Measurements from ENCODE around the gene LTB4R. TPM values are rescaled to one million over a fixed set of nuclear protein-coding genes. Genes with fewer than 3 reads are reported as not detected.

LTB4R gene
- total RNA-seq, 1 experiment from 2014 or later, result 9.4 TPM

DNA sequence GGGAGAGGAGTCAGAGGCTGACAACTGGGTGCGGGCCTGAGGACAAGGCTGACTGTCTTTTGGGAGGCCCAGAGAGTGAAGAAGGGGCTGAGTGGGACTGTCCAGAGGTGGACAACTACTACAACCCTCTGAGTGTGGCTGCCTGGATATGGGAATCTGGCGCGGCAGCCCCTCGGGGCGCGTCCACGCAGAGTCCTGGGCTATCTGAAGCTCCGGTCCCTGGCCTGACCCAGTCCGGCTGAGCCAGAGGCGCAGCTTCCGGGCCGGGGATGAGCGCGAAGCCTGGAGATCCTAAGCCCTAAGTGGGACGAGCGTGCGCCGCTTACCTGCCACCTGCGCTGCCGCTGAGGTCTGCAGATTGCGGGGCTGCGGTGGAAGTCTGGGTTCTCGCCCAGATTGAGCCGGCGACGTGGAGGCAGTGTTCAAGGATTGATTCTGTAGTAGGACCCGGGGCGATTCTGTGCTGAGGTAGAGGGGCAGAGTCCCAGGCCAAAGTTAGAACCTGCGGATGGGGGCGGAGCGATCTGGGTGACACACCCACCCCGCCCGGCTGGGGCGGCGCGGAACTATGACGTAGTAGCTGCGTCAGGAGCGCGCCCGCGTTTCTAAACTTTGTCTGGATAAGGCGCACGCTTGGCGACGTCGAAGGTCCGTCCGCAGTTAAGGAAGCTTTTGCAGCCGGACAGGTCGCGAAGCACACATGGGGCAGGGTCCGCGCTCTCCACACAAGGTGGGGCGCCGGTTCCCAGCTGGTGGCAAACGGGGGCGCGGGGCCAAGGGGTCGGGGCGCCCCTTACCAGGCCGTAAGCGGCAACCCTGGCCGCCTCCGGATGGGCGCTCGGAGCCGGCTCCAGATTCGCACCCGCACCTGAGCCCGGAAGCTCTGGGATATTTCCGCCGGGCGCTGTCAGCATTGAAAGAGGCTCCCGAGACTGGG is 11.8 kb upstream of the LTB4R start, which contains the start of the genes DHRS1 and NOP9:
Gene DHRS1 (minus strand): TSS at position 526 of the 937 bp plus-strand sequence. CDS start 674 bp downstream, outside the sequence.
Gene NOP9 (plus strand): TSS at position 596 of the 937 bp plus-strand sequence. CDS start 105 bp downstream, at position 701.
- peaks cover 19% of the 10 kb centered on the region for H3K4me1 Mint-ChIP-seq
- CTCF ChIA-PET, result interaction anchor here (0.6 to 8.2 kb wide), 21 partner anchors 8 to 241 kb away, joined by 3 to 165 read pairs (median 8); partner anchors contain the start of genes CHMP4A, CIDEB, IRF9 and KHNYN
- ATAC-seq (peak; percentile 83), DNase-seq (ENCODE audit: low spot score) (peak; percentile 94)
- H3K9me3 Mint-ChIP-seq, result no peaks in the 10 kb centered on the region
- H3K4me3 Mint-ChIP-seq, result peak within 1 kb of the TSS; percentile 91
- H3K36me3 Mint-ChIP-seq, result peaks cover 29% of the 10 kb centered on the region
- H3K27ac Mint-ChIP-seq, result peak within 1 kb of the TSS; percentile 89
- H3K27me3 Mint-ChIP-seq (ENCODE audit: low read depth), result 0 out of 2 replicates have a peak, but pooled peaks cover 3% of the 10 kb centered on the region
- POLR2A ChIA-PET, result interaction anchor here (0.5 to 3.6 kb wide), 9 partner anchors 9 to 761 kb away, joined by 3 to 20 read pairs (median 4); partner anchors contain the start of genes CIDEB, LTB4R2, RABGGTA and TINF2
- no peak for TF ChIP-seq ZNF396 (CRISPR knock-in tag; IDR thresholded peaks at IDR 0.05; ENCODE audit: borderline replicate concordance)
- peak; percentile 71 for TF ChIP-seq MAX (CRISPR knock-in tag; IDR thresholded peaks at IDR 0.05)
- no peak for TF ChIP-seq EMX1 (CRISPR knock-in tag; IDR thresholded peaks at IDR 0.05)
- peak; percentile 44; the same call in 1 of the 2 replicates for TF ChIP-seq TEAD1 (CRISPR knock-in tag; IDR thresholded peaks at IDR 0.05)
- TF ChIP-seq PRDM15 (CRISPR knock-in tag; IDR thresholded peaks at IDR 0.05), result peak; percentile 41; the same call in 1 of the 2 replicates
- TF ChIP-seq ZNF232 (CRISPR knock-in tag; IDR thresholded peaks at IDR 0.05), result 0 out of 2 replicates have a peak, but pooled peaks have one; percentile 44
- TF ChIP-seq ATF6 (CRISPR knock-in tag; IDR thresholded peaks at IDR 0.05), result no peak
- TF ChIP-seq, protein P1, sequence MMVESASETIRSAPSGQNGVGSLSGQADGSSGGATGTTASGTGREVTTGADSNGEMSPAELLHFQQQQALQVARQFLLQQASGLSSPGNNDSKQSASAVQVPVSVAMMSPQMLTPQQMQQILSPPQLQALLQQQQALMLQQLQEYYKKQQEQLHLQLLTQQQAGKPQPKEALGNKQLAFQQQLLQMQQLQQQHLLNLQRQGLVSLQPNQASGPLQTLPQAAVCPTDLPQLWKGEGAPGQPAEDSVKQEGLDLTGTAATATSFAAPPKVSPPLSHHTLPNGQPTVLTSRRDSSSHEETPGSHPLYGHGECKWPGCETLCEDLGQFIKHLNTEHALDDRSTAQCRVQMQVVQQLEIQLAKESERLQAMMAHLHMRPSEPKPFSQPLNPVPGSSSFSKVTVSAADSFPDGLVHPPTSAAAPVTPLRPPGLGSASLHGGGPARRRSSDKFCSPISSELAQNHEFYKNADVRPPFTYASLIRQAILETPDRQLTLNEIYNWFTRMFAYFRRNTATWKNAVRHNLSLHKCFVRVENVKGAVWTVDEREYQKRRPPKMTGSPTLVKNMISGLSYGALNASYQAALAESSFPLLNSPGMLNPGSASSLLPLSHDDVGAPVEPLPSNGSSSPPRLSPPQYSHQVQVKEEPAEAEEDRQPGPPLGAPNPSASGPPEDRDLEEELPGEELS (CRISPR knock-in tag; IDR thresholded peaks at IDR 0.05), result peak; percentile 57; the same call in 1 of the 2 replicates
- TF ChIP-seq, protein P2, sequence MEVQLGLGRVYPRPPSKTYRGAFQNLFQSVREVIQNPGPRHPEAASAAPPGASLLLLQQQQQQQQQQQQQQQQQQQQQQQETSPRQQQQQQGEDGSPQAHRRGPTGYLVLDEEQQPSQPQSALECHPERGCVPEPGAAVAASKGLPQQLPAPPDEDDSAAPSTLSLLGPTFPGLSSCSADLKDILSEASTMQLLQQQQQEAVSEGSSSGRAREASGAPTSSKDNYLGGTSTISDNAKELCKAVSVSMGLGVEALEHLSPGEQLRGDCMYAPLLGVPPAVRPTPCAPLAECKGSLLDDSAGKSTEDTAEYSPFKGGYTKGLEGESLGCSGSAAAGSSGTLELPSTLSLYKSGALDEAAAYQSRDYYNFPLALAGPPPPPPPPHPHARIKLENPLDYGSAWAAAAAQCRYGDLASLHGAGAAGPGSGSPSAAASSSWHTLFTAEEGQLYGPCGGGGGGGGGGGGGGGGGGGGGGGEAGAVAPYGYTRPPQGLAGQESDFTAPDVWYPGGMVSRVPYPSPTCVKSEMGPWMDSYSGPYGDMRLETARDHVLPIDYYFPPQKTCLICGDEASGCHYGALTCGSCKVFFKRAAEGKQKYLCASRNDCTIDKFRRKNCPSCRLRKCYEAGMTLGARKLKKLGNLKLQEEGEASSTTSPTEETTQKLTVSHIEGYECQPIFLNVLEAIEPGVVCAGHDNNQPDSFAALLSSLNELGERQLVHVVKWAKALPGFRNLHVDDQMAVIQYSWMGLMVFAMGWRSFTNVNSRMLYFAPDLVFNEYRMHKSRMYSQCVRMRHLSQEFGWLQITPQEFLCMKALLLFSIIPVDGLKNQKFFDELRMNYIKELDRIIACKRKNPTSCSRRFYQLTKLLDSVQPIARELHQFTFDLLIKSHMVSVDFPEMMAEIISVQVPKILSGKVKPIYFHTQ (CRISPR knock-in tag; IDR thresholded peaks at IDR 0.05), result no peak
- 0 out of 2 replicates have a peak, but pooled peaks have one; percentile 9 for TF ChIP-seq ETV6 (CRISPR knock-in tag; IDR thresholded peaks at IDR 0.05)
- peak; percentile 47; the same call in 1 of the 2 replicates for TF ChIP-seq USF1 (CRISPR knock-in tag; IDR thresholded peaks at IDR 0.05)
- TF ChIP-seq, protein P3, sequence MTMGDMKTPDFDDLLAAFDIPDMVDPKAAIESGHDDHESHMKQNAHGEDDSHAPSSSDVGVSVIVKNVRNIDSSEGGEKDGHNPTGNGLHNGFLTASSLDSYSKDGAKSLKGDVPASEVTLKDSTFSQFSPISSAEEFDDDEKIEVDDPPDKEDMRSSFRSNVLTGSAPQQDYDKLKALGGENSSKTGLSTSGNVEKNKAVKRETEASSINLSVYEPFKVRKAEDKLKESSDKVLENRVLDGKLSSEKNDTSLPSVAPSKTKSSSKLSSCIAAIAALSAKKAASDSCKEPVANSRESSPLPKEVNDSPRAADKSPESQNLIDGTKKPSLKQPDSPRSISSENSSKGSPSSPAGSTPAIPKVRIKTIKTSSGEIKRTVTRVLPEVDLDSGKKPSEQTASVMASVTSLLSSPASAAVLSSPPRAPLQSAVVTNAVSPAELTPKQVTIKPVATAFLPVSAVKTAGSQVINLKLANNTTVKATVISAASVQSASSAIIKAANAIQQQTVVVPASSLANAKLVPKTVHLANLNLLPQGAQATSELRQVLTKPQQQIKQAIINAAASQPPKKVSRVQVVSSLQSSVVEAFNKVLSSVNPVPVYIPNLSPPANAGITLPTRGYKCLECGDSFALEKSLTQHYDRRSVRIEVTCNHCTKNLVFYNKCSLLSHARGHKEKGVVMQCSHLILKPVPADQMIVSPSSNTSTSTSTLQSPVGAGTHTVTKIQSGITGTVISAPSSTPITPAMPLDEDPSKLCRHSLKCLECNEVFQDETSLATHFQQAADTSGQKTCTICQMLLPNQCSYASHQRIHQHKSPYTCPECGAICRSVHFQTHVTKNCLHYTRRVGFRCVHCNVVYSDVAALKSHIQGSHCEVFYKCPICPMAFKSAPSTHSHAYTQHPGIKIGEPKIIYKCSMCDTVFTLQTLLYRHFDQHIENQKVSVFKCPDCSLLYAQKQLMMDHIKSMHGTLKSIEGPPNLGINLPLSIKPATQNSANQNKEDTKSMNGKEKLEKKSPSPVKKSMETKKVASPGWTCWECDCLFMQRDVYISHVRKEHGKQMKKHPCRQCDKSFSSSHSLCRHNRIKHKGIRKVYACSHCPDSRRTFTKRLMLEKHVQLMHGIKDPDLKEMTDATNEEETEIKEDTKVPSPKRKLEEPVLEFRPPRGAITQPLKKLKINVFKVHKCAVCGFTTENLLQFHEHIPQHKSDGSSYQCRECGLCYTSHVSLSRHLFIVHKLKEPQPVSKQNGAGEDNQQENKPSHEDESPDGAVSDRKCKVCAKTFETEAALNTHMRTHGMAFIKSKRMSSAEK (CRISPR knock-in tag; IDR thresholded peaks at IDR 0.05; ENCODE audit: borderline replicate concordance), result no peak
- peak; percentile 83; the same call in 1 of the 2 replicates for TF ChIP-seq FOXK1 (CRISPR knock-in tag; IDR thresholded peaks at IDR 0.05)
- peak; percentile 76 for TF ChIP-seq GABPB1 (CRISPR knock-in tag; IDR thresholded peaks at IDR 0.05)
- no peak; the same call in 1 of the 2 replicates for TF ChIP-seq USF2 (CRISPR knock-in tag; IDR thresholded peaks at IDR 0.05)

All from WTC11 (cell line).